Measurements from ENCODE around the gene COG7. TPM values are rescaled to one million over a fixed set of nuclear protein-coding genes. Genes with fewer than 3 reads are reported as not detected.

COG7 gene
- total and polyA plus RNA-seq, 2 of the 13 experiments (the other 11 are each of a cell fraction or from before 2014, with no cell fraction given) = 12.6 to 54.5 TPM

- CTCF ChIA-PET (ENCODE audit: low intra/inter-chr PET ratio, low total read pairs) = no interaction called here
- POLR2A ChIA-PET = no interaction called here
- in situ Hi-C loops (cut with HindIII; ENCODE audit: extremely low pct_ligation_motif_present, low pct_unique_long_range_greater_than_20kb) = no loop called here
Observed at GRCh38 chr16:23495671-23496070, 42.7 kb upstream of the COG7 start.

GRCh38 chr16:23494188-23494587, 41.2 kb upstream of the COG7 start:
- no peak for FAIRE-seq
- no peak for DNase-seq (ENCODE audit: low spot score)
- Histone ChIP-seq H4K20me1 (ENCODE audit: insufficient read depth, low read length) (peaks cover 26% of the 10 kb centered on the region), H3K9ac (ENCODE audit: insufficient read depth, low read depth, low read length) (no peak overlapping the region), H2AFZ (ENCODE audit: low read length) (no peak overlapping the region), H3K4me3 (replicated peaks in 1 of 3; ENCODE audit: insufficient read depth in 1 of 3, low read depth in 2 of 3, low read length in 3 of 3) (no peak overlapping the region), H3K27me3 (ENCODE audit: control insufficient read depth in 1 of 2, insufficient read depth in 2 of 2, low read length in 2 of 2) (no peaks in the 10 kb centered on the region), H3K9me3 (ENCODE audit: low read length) (no peaks in the 10 kb centered on the region), H3K27ac (ENCODE audit: extremely low read length, insufficient read depth, low read length) (no peak overlapping the region), H3K79me2 (ENCODE audit: insufficient read depth, low read length) (peaks cover 28% of the 10 kb centered on the region), H3K36me3 (replicated peaks in 1 of 2; ENCODE audit: control insufficient read depth in 1 of 2, insufficient read depth in 2 of 2, low read length in 2 of 2) (peaks cover 54 to 86% of the 10 kb centered on the region in 2 experiments), H3K4me1 (ENCODE audit: insufficient read depth, low read length) (peaks cover 7% of the 10 kb centered on the region), H3K4me2 (ENCODE audit: low read depth, low read length) (no peak overlapping the region)
- ChIA-PET POLR2A (no interaction called here), CTCF (ENCODE audit: low intra/inter-chr PET ratio, low total read pairs) (no interaction called here)
- in situ Hi-C loops (cut with HindIII; ENCODE audit: extremely low pct_ligation_motif_present, low pct_unique_long_range_greater_than_20kb) (no loop called here), intact Hi-C loops (cut with micrococcal nuclease; ENCODE audit: unreplicated experiment) (no loop called here)
- ATAC-seq = no peak
- 98% methylated on average over 10 of the region's 11 CpGs for whole genome bisulfite sequencing (ENCODE audit: low lambda C conversion rate)
- no peak for TF ChIP-seq MED13 (CRISPR knock-in tag; IDR thresholded peaks at IDR 0.05)
- TF ChIP-seq HCFC1 (IDR thresholded peaks at IDR 0.05; ENCODE audit: low read depth, low read length) = 0 out of 2 replicates have a peak, but pooled peaks have one; percentile 4
- no peak for TF ChIP-seq ZNF574 (CRISPR knock-in tag; IDR thresholded peaks at IDR 0.05)
- no TSS peak for BruUV-seq (replicated peaks)

More at GRCh38 chr16:23495671-23496070, 42.7 kb upstream of the COG7 start:
- no peak overlapping the region for H2AFZ ChIP-seq (ENCODE audit: low read length)
- peaks cover 9% of the 10 kb centered on the region for H3K4me1 ChIP-seq (ENCODE audit: insufficient read depth, low read length)
- intact Hi-C loops (cut with micrococcal nuclease; ENCODE audit: unreplicated experiment) = no loop called here
- peaks cover 38% of the 10 kb centered on the region for H4K20me1 ChIP-seq (ENCODE audit: insufficient read depth, low read length)
- peaks cover 43% of the 10 kb centered on the region for H3K79me2 ChIP-seq (ENCODE audit: insufficient read depth, low read length)
- BruUV-seq (replicated peaks) = no TSS peak
- ATAC-seq (no peak), DNase-seq (ENCODE audit: low spot score) (no peak), FAIRE-seq (no peak)
- no peaks in the 10 kb centered on the region for H3K27me3 ChIP-seq (ENCODE audit: control insufficient read depth in 1 of 2, insufficient read depth in 2 of 2, low read length in 2 of 2)
- H3K9me3 ChIP-seq (ENCODE audit: low read length) = no peaks in the 10 kb centered on the region
- H3K9ac ChIP-seq (ENCODE audit: insufficient read depth, low read depth, low read length) = no peak overlapping the region
- TF ChIP-seq TEAD3 (CRISPR knock-in tag; optimal IDR thresholded peaks at IDR 0.05; ENCODE audit: borderline replicate concordance) (peak; percentile 11), MAFK (conservative IDR thresholded peaks at IDR 0.05 in 1 of 2, IDR thresholded peaks at IDR 0.05 in 1 of 2; ENCODE audit: low read length in 2 of 2) (no peak)
- H3K27ac ChIP-seq (ENCODE audit: extremely low read length, insufficient read depth, low read length) = no peak overlapping the region
- peaks cover 51 to 84% of the 10 kb centered on the region in 2 experiments for H3K36me3 ChIP-seq (replicated peaks in 1 of 2; ENCODE audit: control insufficient read depth in 1 of 2, insufficient read depth in 2 of 2, low read length in 2 of 2)
- over 99% methylated on average over 4 of the region's 4 CpGs for WGBS (ENCODE audit: low lambda C conversion rate)
- H3K4me2 ChIP-seq (ENCODE audit: low read depth, low read length) = no peak overlapping the region
- no peak overlapping the region for H3K4me3 ChIP-seq (replicated peaks in 1 of 3; ENCODE audit: insufficient read depth in 1 of 3, low read depth in 2 of 3, low read length in 3 of 3)

All from HepG2 (cell line).